GM23338 (cell line): ENCODE measurements around the gene SERPINA3. TPM values are rescaled to one million over a fixed set of nuclear protein-coding genes. Genes with fewer than 3 reads are reported as not detected.

Experiments used
- ATAC-seq: fragments of 200-7000 bp; cut with Tn5 transposase; 3 replicates; pipeline ENCODE4 v1.9.1; 2020
- DNase-seq: peaks from one replicate; pipeline ENCODE4 v3.0.0-alpha.2; 2015; ENCODE audit warnings: low spot score
- H2AFZ ChIP-seq: fragments of 200-600 bp; sonication (generic); 2 replicates; pipeline ENCODE4 v1.8.0; 2016; ENCODE audit warnings: antibody characterized with exemption, mild to moderate bottlenecking, moderate library complexity
- H3F3A ChIP-seq: fragments of 200-600 bp; sonication (generic); replicated peaks from 2 replicates; pipeline ENCODE4 v1.8.0; 2017; ENCODE audit warnings: antibody characterized with exemption, mixed run types, low read depth
- H3K27ac ChIP-seq: fragments of 200-600 bp; sonication (generic); 2 replicates; pipeline ENCODE4 v1.6.1; 2016; ENCODE audit warnings: low read depth
- H3K27me3 ChIP-seq: fragments of 200-600 bp; sonication (generic); 2 replicates; pipeline ENCODE4 v1.8.0; 2016; ENCODE audit warnings: mild to moderate bottlenecking, mixed run types, moderate library complexity; ENCODE audit not compliant: insufficient read depth
- H3K36me3 ChIP-seq: fragments of 200-600 bp; sonication (generic); 2 replicates; pipeline ENCODE4 v1.8.0; 2016; ENCODE audit warnings: mild to moderate bottlenecking; ENCODE audit not compliant: insufficient read depth
- H3K4me1 ChIP-seq: fragments of 200-600 bp; sonication (generic); 2 replicates; pipeline ENCODE4 v1.8.0; 2016; ENCODE audit warnings: mild to moderate bottlenecking, moderate library complexity; ENCODE audit not compliant: insufficient read depth
- H3K4me2 ChIP-seq: fragments of 200-600 bp; sonication (generic); 2 replicates; pipeline ENCODE4 v1.7.1; 2017; ENCODE audit warnings: mixed run types
- H3K4me3 ChIP-seq: fragments of 200-600 bp; sonication (generic); 2 replicates; pipeline ENCODE4 v1.6.1; 2016; ENCODE audit warnings: mixed run types
- H3K79me2 ChIP-seq: fragments of 200-600 bp; sonication (generic); replicated peaks from 2 replicates; pipeline ENCODE4 v1.8.0; 2017; ENCODE audit warnings: mild to moderate bottlenecking; ENCODE audit not compliant: insufficient read depth
- H3K9me2 ChIP-seq: fragments of 200-600 bp; sonication (generic); 2 replicates; pipeline ENCODE4 v1.8.0; 2017; ENCODE audit not compliant: insufficient read depth
- H4K20me1 ChIP-seq: fragments of 200-600 bp; sonication (generic); replicated peaks from 2 replicates; pipeline ENCODE4 v1.8.0; 2017; ENCODE audit warnings: mild to moderate bottlenecking; ENCODE audit not compliant: insufficient read depth
- H3K27ac Mint-ChIP-seq: 2 replicates; pipeline ENCODE4 v1.8.0; 2020; ENCODE audit warnings: inconsistent platforms, mild to moderate bottlenecking, moderate library complexity, mixed read lengths
- H3K27me3 Mint-ChIP-seq: 3 replicates; pipeline ENCODE4 v1.8.0; 2022; ENCODE audit warnings: low read depth, mild to moderate bottlenecking, moderate library complexity, mixed read lengths, inconsistent platforms; ENCODE audit not compliant: insufficient read depth, poor library complexity
- H3K36me3 Mint-ChIP-seq: 3 replicates; pipeline ENCODE4 v1.8.0; 2021; ENCODE audit warnings: low read depth, mild to moderate bottlenecking, inconsistent platforms, moderate library complexity, mixed read lengths
- H3K4me1 Mint-ChIP-seq: 3 replicates; pipeline ENCODE4 v1.8.0; 2020; ENCODE audit warnings: mild to moderate bottlenecking, inconsistent platforms, mixed read lengths
- H3K4me3 Mint-ChIP-seq: 3 replicates; pipeline ENCODE4 v1.8.0; 2021; ENCODE audit warnings: moderate library complexity, mild to moderate bottlenecking, inconsistent platforms, mixed read lengths
- H3K9me3 Mint-ChIP-seq: 3 replicates; pipeline ENCODE4 v1.8.0; 2020; ENCODE audit warnings: moderate library complexity, mild to moderate bottlenecking, inconsistent platforms, mixed read lengths
- CREB1 ChIP-seq: fragments of 250-450 bp; sonication (Bioruptor Pico); IDR thresholded peaks from 2 replicates; pipeline ENCODE4 v1.5.0; 2020; ENCODE audit warnings: low read depth, mild to moderate bottlenecking, moderate library complexity
- EZH2phosphoT487 ChIP-seq: fragments of 200-600 bp; sonication (generic); IDR thresholded peaks from one replicate; pipeline ENCODE4 v1.8.1; 2018; ENCODE audit warnings: antibody characterized with exemption; ENCODE audit not compliant: unreplicated experiment
- JUNB ChIP-seq: IDR thresholded peaks from one replicate; pipeline ENCODE4 v1.6.1; 2016; ENCODE audit warnings: antibody characterized with exemption; ENCODE audit not compliant: unreplicated experiment
- POLR2AphosphoS5 ChIP-seq: IDR thresholded peaks from 2 replicates; pipeline ENCODE4 v1.6.1; 2016; ENCODE audit warnings: antibody characterized with exemption, low read depth
- STAT1 ChIP-seq: IDR thresholded peaks from one replicate; pipeline ENCODE4 v1.6.1; 2016; ENCODE audit warnings: antibody characterized with exemption; ENCODE audit not compliant: unreplicated experiment
- ZNF114 ChIP-seq: fragments of 250-450 bp; sonication (Bioruptor Pico); IDR thresholded peaks from 2 replicates; pipeline ENCODE4 v1.5.0; 2020; ENCODE audit warnings: mild to moderate bottlenecking, moderate library complexity
- ZNF331 ChIP-seq: fragments of 250-450 bp; sonication (Bioruptor Pico); IDR thresholded peaks from 2 replicates; pipeline ENCODE4 v1.5.0; 2020; ENCODE audit warnings: low read depth, mild to moderate bottlenecking, moderate library complexity
- polyA plus RNA-seq: library from polyadenylated mRNA; unstranded; fragments of >200 nt; fragmentation: Nextera tagmentation; extraction: Ambion mirVana; gene quantifications from 2 replicates; pipeline ENCODE4 v1.2.1, GENCODE V29; 2016
- total RNA-seq: library from RNA; depleted of rRNA; stranded (reverse); fragments of >200 nt; shearing (Covaris generic); gene quantifications from 2 replicates; pipeline ENCODE4 v1.2.3, GENCODE V29; 2014
- TF ChIP-seq, protein P1 (sequence below): IDR thresholded peaks from 2 replicates; pipeline ENCODE4 v1.6.1; 2016; ENCODE audit warnings: antibody characterized with exemption

Gene SERPINA3
- total and polyA plus RNA-seq, 2 experiments from 2014 or later = not detected

DNA sequence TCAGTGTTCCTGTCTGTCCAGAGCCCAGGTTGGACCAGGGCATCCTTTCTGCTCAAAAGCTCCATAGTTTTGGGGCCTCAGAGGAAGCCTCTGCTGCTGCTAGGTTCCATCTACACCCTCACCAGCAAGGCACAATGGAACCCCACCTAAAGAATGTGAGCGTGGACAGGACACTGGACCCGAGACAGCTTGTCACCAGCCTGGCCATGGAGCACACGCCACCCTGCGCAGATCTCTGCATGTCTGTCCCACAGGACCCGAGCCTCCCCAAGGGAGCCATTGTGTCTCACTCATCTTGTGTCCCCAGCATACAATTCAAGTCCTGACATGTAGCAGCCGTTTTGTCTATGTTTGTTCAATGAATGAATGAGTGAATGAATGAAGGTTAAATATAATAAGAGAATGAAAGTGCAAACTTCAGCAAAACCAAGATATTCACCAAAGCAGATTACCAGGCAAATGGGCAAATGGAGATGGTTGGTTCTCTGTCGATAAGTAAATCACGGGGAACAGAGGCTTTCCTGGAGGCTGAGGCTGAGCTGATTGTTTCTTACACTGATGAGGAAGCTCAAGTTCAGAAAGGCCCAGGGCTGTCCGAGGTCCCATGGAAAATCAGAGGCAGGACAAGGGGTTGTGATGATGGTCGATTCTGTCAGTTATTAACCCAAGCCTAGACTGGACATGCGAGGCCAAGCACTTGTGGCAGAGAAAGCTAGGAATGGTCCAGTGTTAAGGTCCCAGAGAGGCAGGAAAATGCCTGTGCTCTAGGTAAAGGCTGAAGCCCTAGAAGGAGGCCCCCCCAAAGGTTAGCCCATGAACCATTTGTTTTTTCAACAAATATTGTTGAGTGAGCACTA is 27.0 kb downstream of the SERPINA3 start:
- Mint-ChIP-seq H3K4me3 (no peak overlapping the region), H3K9me3 (no peaks in the 10 kb centered on the region; the same call in 2 of the 3 replicates), H3K27me3 (no peaks in the 10 kb centered on the region), H3K27ac (0 out of 2 replicates have a peak overlapping the region, but pooled peaks have one; percentile 46), H3K4me1 (no peaks in the 10 kb centered on the region), H3K36me3 (no peaks in the 10 kb centered on the region)
- no peaks in the 10 kb centered on the region for H3F3A ChIP-seq
- no peak overlapping the region; the same call in 1 of the 2 replicates for H2AFZ ChIP-seq
- H3K4me1 ChIP-seq = no peaks in the 10 kb centered on the region
- ATAC-seq = no peak
- no peak overlapping the region for H3K27ac ChIP-seq
- H3K79me2 ChIP-seq = no peaks in the 10 kb centered on the region
- no peaks in the 10 kb centered on the region for H4K20me1 ChIP-seq
- no peaks in the 10 kb centered on the region for H3K27me3 ChIP-seq
- H3K4me2 ChIP-seq = no peak overlapping the region
- no peak overlapping the region for H3K4me3 ChIP-seq
- no peak for DNase-seq
- no peaks in the 10 kb centered on the region for H3K9me2 ChIP-seq
- TF ChIP-seq JUNB = no peak
- H3K36me3 ChIP-seq = no peaks in the 10 kb centered on the region

DNA sequence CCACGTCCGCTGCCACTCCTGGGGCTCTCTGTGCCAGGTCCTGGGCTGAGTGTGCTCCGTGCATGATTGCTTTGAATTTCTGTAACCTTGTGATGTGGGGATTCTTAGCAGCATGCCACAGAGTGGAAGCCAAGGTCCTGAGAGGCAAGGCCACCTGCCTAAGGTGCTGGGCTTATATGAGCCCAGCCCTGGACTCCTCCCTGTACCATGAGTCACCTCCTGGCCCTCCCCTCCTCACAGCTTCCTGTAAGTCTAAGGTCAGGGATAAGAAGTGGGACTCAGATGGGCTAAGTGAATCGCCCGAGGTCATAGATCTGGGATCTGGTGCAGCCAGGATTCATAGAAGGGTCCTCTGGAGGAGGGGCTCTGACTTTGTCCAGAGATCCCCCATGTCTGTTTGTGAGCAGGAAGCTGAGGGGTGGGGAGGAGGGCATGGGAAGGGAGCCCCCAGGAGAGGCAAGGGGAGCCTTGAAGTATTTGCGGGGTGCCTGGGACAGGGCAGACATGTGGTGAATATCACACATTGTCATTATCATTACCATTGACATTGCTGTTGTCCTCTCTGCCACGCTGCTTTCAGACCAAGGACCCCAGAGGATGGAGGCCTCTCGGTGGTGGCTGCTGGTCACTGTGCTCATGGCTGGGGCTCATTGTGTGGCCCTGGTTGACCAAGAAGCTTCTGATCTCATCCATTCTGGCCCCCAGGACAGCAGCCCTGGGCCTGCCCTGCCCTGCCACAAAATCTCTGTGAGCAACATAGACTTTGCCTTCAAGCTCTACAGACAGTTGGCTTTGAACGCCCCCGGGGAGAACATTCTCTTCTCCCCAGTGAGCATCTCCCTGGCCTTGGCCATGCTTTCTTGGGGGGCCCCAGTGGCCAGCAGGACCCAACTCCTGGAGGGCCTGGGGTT is 28.8 kb downstream of the SERPINA3 start:
- H3K4me2 ChIP-seq = no peak overlapping the region
- DNase-seq (no peak), ATAC-seq (no peak)
- no peaks in the 10 kb centered on the region for H3K79me2 ChIP-seq
- H3F3A ChIP-seq = no peaks in the 10 kb centered on the region
- no peaks in the 10 kb centered on the region for H3K4me1 ChIP-seq
- TF ChIP-seq EZH2phosphoT487 = no peak
- TF ChIP-seq, protein P1, sequence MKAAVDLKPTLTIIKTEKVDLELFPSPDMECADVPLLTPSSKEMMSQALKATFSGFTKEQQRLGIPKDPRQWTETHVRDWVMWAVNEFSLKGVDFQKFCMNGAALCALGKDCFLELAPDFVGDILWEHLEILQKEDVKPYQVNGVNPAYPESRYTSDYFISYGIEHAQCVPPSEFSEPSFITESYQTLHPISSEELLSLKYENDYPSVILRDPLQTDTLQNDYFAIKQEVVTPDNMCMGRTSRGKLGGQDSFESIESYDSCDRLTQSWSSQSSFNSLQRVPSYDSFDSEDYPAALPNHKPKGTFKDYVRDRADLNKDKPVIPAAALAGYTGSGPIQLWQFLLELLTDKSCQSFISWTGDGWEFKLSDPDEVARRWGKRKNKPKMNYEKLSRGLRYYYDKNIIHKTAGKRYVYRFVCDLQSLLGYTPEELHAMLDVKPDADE = no peak
- TF ChIP-seq ZNF114 (CRISPR knock-in tag) = no peak
- H3K4me3 ChIP-seq = no peak overlapping the region
- Mint-ChIP-seq H3K36me3 (no peaks in the 10 kb centered on the region; the same call in 2 of the 3 replicates), H3K4me3 (no peak overlapping the region), H3K4me1 (no peaks in the 10 kb centered on the region), H3K27ac (no peak overlapping the region), H3K27me3 (peaks cover 6% of the 10 kb centered on the region), H3K9me3 (no peaks in the 10 kb centered on the region; the same call in 2 of the 3 replicates)
- no peaks in the 10 kb centered on the region for H4K20me1 ChIP-seq
- no peak overlapping the region for H3K27ac ChIP-seq
- 0 out of 2 replicates have a peak, but pooled peaks cover 5% of the 10 kb centered on the region for H3K9me2 ChIP-seq
- H2AFZ ChIP-seq = no peak overlapping the region
- no peaks in the 10 kb centered on the region for H3K36me3 ChIP-seq
- no peaks in the 10 kb centered on the region for H3K27me3 ChIP-seq

GRCh38 chr14:94641632-94641955 is 29.4 kb downstream of the SERPINA3 start:
- Histone ChIP-seq H3K27me3 (no peaks in the 10 kb centered on the region), H4K20me1 (no peaks in the 10 kb centered on the region), H2AFZ (no peak overlapping the region), H3K9me2 (0 out of 2 replicates have a peak, but pooled peaks cover 5% of the 10 kb centered on the region), H3K27ac (no peak overlapping the region), H3K4me2 (no peak overlapping the region), H3K36me3 (no peaks in the 10 kb centered on the region), H3K4me3 (no peak overlapping the region), H3K4me1 (no peaks in the 10 kb centered on the region), H3K79me2 (no peaks in the 10 kb centered on the region), H3F3A (no peaks in the 10 kb centered on the region)
- no peaks in the 10 kb centered on the region for H3K4me1 Mint-ChIP-seq
- peaks cover 6% of the 10 kb centered on the region for H3K27me3 Mint-ChIP-seq
- H3K4me3 Mint-ChIP-seq = no peak overlapping the region
- ATAC-seq (no peak), DNase-seq (no peak)
- H3K9me3 Mint-ChIP-seq = no peaks in the 10 kb centered on the region; the same call in 2 of the 3 replicates
- no peaks in the 10 kb centered on the region; the same call in 2 of the 3 replicates for H3K36me3 Mint-ChIP-seq
- no peak overlapping the region for H3K27ac Mint-ChIP-seq
- TF ChIP-seq STAT1 (no peak), CREB1 (CRISPR knock-in tag) (no peak), POLR2AphosphoS5 (no peak), ZNF331 (no peak)
